HepG2 (cell line): ENCODE data around the gene CRIP1. TPM values are rescaled to one million over a fixed set of nuclear protein-coding genes. Genes with fewer than 3 reads are reported as not detected.

Experiments
- AGO1 ChIP-seq: fragments of 200-400 bp; formaldehyde crosslinking; IDR thresholded peaks from 2 replicates; pipeline ENCODE4 v1.6.1; 2017; ENCODE audit warnings: mild to moderate bottlenecking, low read depth, low read length, moderate library complexity; ENCODE audit not compliant: poor library complexity, severe bottlenecking
- AGO2 ChIP-seq: fragments of 200-400 bp; formaldehyde crosslinking; optimal IDR thresholded peaks from 2 replicates; pipeline ENCODE3; 2017; ENCODE audit warnings: mild to moderate bottlenecking, low read depth, low read length, moderate library complexity
- AKAP8 ChIP-seq: sonication (generic); formaldehyde crosslinking; IDR thresholded peaks from 2 replicates; pipeline ENCODE4 v1.5.1; 2020; ENCODE audit warnings: mild to moderate bottlenecking, missing genetic modification reagents
- ATF2 ChIP-seq: sonication (generic); formaldehyde crosslinking; IDR thresholded peaks from 2 replicates; pipeline ENCODE4 v1.4.0; 2020; ENCODE audit warnings: missing genetic modification reagents
- JUND ChIP-seq: sonication (generic); formaldehyde crosslinking; IDR thresholded peaks from 2 replicates; pipeline ENCODE4 v1.8.0; 2022; ENCODE audit warnings: mild to moderate bottlenecking, missing genetic modification reagents
- NR2C2 ChIP-seq: sonication (generic); formaldehyde crosslinking; IDR thresholded peaks from 2 replicates; pipeline ENCODE4 v1.4.0; 2020; ENCODE audit warnings: missing genetic modification reagents, mild to moderate bottlenecking, moderate library complexity, borderline replicate concordance
- NRL ChIP-seq: sonication (generic); formaldehyde crosslinking; IDR thresholded peaks from 2 replicates; pipeline ENCODE4 v1.5.0; 2020; ENCODE audit warnings: missing genetic modification reagents, mild to moderate bottlenecking, moderate library complexity, borderline replicate concordance
- TMF1 ChIP-seq: sonication (generic); formaldehyde crosslinking; IDR thresholded peaks from 2 replicates; pipeline ENCODE4 v1.8.1; 2022; ENCODE audit warnings: low read depth, missing genetic modification reagents
- TOPORS ChIP-seq: sonication (generic); formaldehyde crosslinking; IDR thresholded peaks from 2 replicates; pipeline ENCODE4 v1.8.0; 2023; ENCODE audit warnings: mild to moderate bottlenecking, missing genetic modification reagents
- TP53 ChIP-seq: sonication (generic); formaldehyde crosslinking; conservative IDR thresholded peaks from 2 replicates; pipeline ENCODE4 v1.4.0; 2020; ENCODE audit warnings: missing genetic modification reagents
- ZBTB7B ChIP-seq: sonication (generic); formaldehyde crosslinking; IDR thresholded peaks from 2 replicates; pipeline ENCODE4 v1.4.0; 2020; ENCODE audit warnings: missing genetic modification reagents
- ZMAT5 ChIP-seq: sonication (generic); formaldehyde crosslinking; IDR thresholded peaks from 2 replicates; pipeline ENCODE4 v1.5.0; 2020; ENCODE audit warnings: mild to moderate bottlenecking, low read depth, missing genetic modification reagents, borderline replicate concordance
- ZNF142 ChIP-seq: sonication (generic); formaldehyde crosslinking; IDR thresholded peaks from 2 replicates; pipeline ENCODE4 v1.4.0; 2020; ENCODE audit warnings: missing genetic modification reagents
- ZNF24 ChIP-seq: fragments of 450-650 bp; IDR thresholded peaks from 2 replicates; pipeline ENCODE4 v1.6.1; 2017; ENCODE audit warnings: antibody characterized with exemption, mild to moderate bottlenecking
- ZNF274 ChIP-seq: sonication (generic); formaldehyde crosslinking; IDR thresholded peaks from 2 replicates; pipeline ENCODE4 v1.5.1; 2020; ENCODE audit warnings: mild to moderate bottlenecking, missing genetic modification reagents
- ZNF280D ChIP-seq: sonication (generic); formaldehyde crosslinking; IDR thresholded peaks from 2 replicates; pipeline ENCODE4 v1.5.1; 2020; ENCODE audit warnings: mild to moderate bottlenecking, missing genetic modification reagents
- ZNF382 ChIP-seq: sonication (generic); formaldehyde crosslinking; IDR thresholded peaks from 2 replicates; pipeline ENCODE4 v1.5.0; 2020; ENCODE audit warnings: missing genetic modification reagents, mild to moderate bottlenecking, borderline replicate concordance
- polyA plus RNA-seq, 8 experiments: library from polyadenylated mRNA; depleted of rRNA in 3 of 8; stranded (reverse) in 7 of 8; unstranded in 1 of 8; fragments of >200 nt; fragmentation: Illumina TruSeq in 4 of 8; extraction: Trizol in 4 of 8; gene quantifications; 2 replicates each; pipeline versions ENCODE4 v1.2.1 to v1.2.3, GENCODE V29; 2011 to 2016; ENCODE audit warnings: low read depth in 4 of 8, missing spikeins in 1 of 8, mixed read lengths in 1 of 8; ENCODE audit not compliant: insufficient read depth in 1 of 8
- total RNA-seq, 5 experiments: library from RNA; depleted of rRNA; stranded (reverse); fragments of >200 nt; fragmentation: Illumina TruSeq; extraction: Trizol; gene quantifications; 2 replicates each; pipeline ENCODE4 v1.2.3, GENCODE V29; 2016; ENCODE audit warnings: low read depth in 1 of 5

Gene CRIP1
- total and polyA plus RNA-seq, 2 of the 13 experiments (the other 11 are each of a cell fraction or from before 2014, with no cell fraction given), result 53.9 to 59.5 TPM

- TF ChIP-seq ZNF142 (CRISPR knock-in tag), result no peak
- no peak for TF ChIP-seq TP53 (CRISPR knock-in tag)
- peak; percentile 78 for TF ChIP-seq AGO2
- TF ChIP-seq ZNF274, result no peak
- TF ChIP-seq AGO1, result peak; percentile 89
- no peak; the same call in 1 of the 2 replicates for TF ChIP-seq TMF1
- TF ChIP-seq ATF2 (CRISPR knock-in tag), result no peak
- peak; percentile 57; the same call in 1 of the 2 replicates for TF ChIP-seq NR2C2 (CRISPR knock-in tag)
- TF ChIP-seq ZMAT5, result no peak
- TF ChIP-seq ZNF24, result no peak
- TF ChIP-seq AKAP8, result no peak
- no peak for TF ChIP-seq ZNF382 (CRISPR knock-in tag)
- no peak for TF ChIP-seq ZNF280D (CRISPR knock-in tag)
- TF ChIP-seq NRL (CRISPR knock-in tag), result no peak; the same call in 1 of the 2 replicates
- TF ChIP-seq JUND, result no peak
- TF ChIP-seq ZBTB7B (CRISPR knock-in tag), result peak; percentile 21; the same call in 1 of the 2 replicates
- no peak for TF ChIP-seq TOPORS (CRISPR knock-in tag)
Measured at GRCh38 chr14:105487449-105487985, 831 bp downstream of the CRIP1 start (continued).
